K562 (cell line): ENCODE measurements around the gene GTPBP2. TPM values are rescaled to one million over a fixed set of nuclear protein-coding genes. Genes with fewer than 3 reads are reported as not detected.

Experiments used
- COPS2 ChIP-seq: fragments of 450-650 bp; conservative IDR thresholded peaks from 2 replicates; pipeline ENCODE4 v1.6.1; 2016; ENCODE audit warnings: mild to moderate bottlenecking, moderate library complexity
- DIDO1 ChIP-seq: fragments of 450-650 bp; IDR thresholded peaks from 2 replicates; pipeline ENCODE4 v1.6.1; 2016; ENCODE audit warnings: low read depth, missing biosample characterization, missing genetic modification characterization
- ETV1 ChIP-seq: fragments of 450-650 bp; conservative IDR thresholded peaks from 2 replicates; pipeline ENCODE4 v1.6.1; 2016; ENCODE audit warnings: missing genetic modification characterization, control low read depth, low read depth, missing compliant biosample characterization
- FOXJ2 ChIP-seq: fragments of 200-800 bp; sonication (Bioruptor generic); IDR thresholded peaks from 2 replicates; pipeline ENCODE4 v1.6.1; 2016; ENCODE audit warnings: missing genetic modification characterization, missing compliant biosample characterization
- FOXJ3 ChIP-seq: sonication (generic); formaldehyde crosslinking; IDR thresholded peaks from 2 replicates; pipeline ENCODE4 v1.4.0; 2020; ENCODE audit warnings: mild to moderate bottlenecking, missing genetic modification reagents
- KHSRP ChIP-seq: fragments of 450-650 bp; IDR thresholded peaks from 2 replicates; pipeline ENCODE4 v1.6.1; 2017
- MCM3 ChIP-seq: fragments of 450-650 bp; IDR thresholded peaks from 2 replicates; pipeline ENCODE4 v1.6.1; 2016
- MITF ChIP-seq: IDR thresholded peaks from 2 replicates; pipeline ENCODE4 v1.6.1; 2014; ENCODE audit warnings: antibody characterized with exemption
- NBN ChIP-seq: fragments of 450-650 bp; IDR thresholded peaks from 2 replicates; pipeline ENCODE4 v1.6.1; 2016; ENCODE audit warnings: low read depth, mild to moderate bottlenecking
- PHB ChIP-seq: fragments of 250-450 bp; sonication (Bioruptor Pico); IDR thresholded peaks from 2 replicates; pipeline ENCODE4 v1.5.0; 2021
- PKNOX1 ChIP-seq: fragments of 450-650 bp; IDR thresholded peaks from 2 replicates; pipeline ENCODE4 v1.6.1; 2016
- POLR3G ChIP-seq: IDR thresholded peaks from 2 replicates; pipeline ENCODE4 v1.6.1; 2011; ENCODE audit not compliant: insufficient read length, insufficient replicate concordance; ENCODE audit errors: extremely low read depth
- PTRF ChIP-seq: fragments of 450-650 bp; IDR thresholded peaks from 2 replicates; pipeline ENCODE4 v1.6.1; 2016; ENCODE audit warnings: mild to moderate bottlenecking, missing genetic modification characterization, missing compliant biosample characterization
- RBM25 ChIP-seq: fragments of 200-400 bp; formaldehyde crosslinking; IDR thresholded peaks from 2 replicates; pipeline ENCODE4 v1.6.1; 2018; ENCODE audit warnings: low read length, low read depth, moderate library complexity; ENCODE audit not compliant: severe bottlenecking
- RUNX1 ChIP-seq: sonication (generic); IDR thresholded peaks from 2 replicates; pipeline ENCODE4 v1.6.1; 2016; ENCODE audit warnings: antibody characterized with exemption, low read depth
- SMAD2 ChIP-seq: fragments of 150-350 bp; IDR thresholded peaks from 2 replicates; pipeline ENCODE4 v1.6.1; 2014; ENCODE audit warnings: low read depth, mild to moderate bottlenecking, low read length
- SNIP1 ChIP-seq: fragments of 450-650 bp; IDR thresholded peaks from 2 replicates; pipeline ENCODE4 v1.7.1; 2017; ENCODE audit warnings: low read depth, mild to moderate bottlenecking
- SRF ChIP-seq, 2 experiments: fragments of 250-450, 450-650 bp in 1 of 2; sonication (Bioruptor Pico) in 1 of 2; sonication (generic) in 1 of 2; formaldehyde crosslinking; IDR thresholded peaks; 2 replicates each; pipeline versions ENCODE4 v1.5.0 to v1.5.1; 2020 to 2022; ENCODE audit warnings: mild to moderate bottlenecking in 1 of 2, missing genetic modification reagents in 1 of 2
- TCF7 ChIP-seq: sonication (generic); IDR thresholded peaks from 2 replicates; pipeline ENCODE4 v1.6.1; 2016; ENCODE audit warnings: antibody characterized with exemption, borderline replicate concordance
- ZKSCAN8 ChIP-seq: fragments of 200-800 bp; sonication (Bioruptor generic); IDR thresholded peaks from 2 replicates; pipeline ENCODE4 v1.6.1; 2016; ENCODE audit warnings: missing genetic modification characterization, missing compliant biosample characterization
- ZNF23 ChIP-seq: fragments of 250-450 bp; sonication (Bioruptor Pico); IDR thresholded peaks from 2 replicates; pipeline ENCODE4 v1.4.0; 2020; ENCODE audit warnings: mild to moderate bottlenecking
- ZNF589 ChIP-seq: fragments of 200-800 bp; sonication (Bioruptor generic); IDR thresholded peaks from 2 replicates; pipeline ENCODE4 v1.6.1; 2016; ENCODE audit warnings: low read depth, missing genetic modification characterization, missing compliant biosample characterization
- ZNF644 ChIP-seq: fragments of 200-800 bp; sonication (Bioruptor generic); IDR thresholded peaks from 2 replicates; pipeline ENCODE4 v1.6.1; 2016; ENCODE audit warnings: low read depth, missing genetic modification characterization, missing compliant biosample characterization
- ZNF696 ChIP-seq: fragments of 250-450 bp; sonication (Bioruptor Pico); conservative IDR thresholded peaks from 2 replicates; pipeline ENCODE4 v1.4.0; 2020; ENCODE audit warnings: mild to moderate bottlenecking, moderate library complexity
- ZNF766 ChIP-seq: fragments of 200-800 bp; sonication (Bioruptor generic); conservative IDR thresholded peaks from 2 replicates; pipeline ENCODE4 v1.6.1; 2016; ENCODE audit warnings: missing genetic modification characterization, missing compliant biosample characterization
- polyA plus RNA-seq, 8 experiments: library from polyadenylated mRNA; depleted of rRNA in 4 of 8; stranded (reverse) in 5 of 8; unstranded in 3 of 8; fragments of >200 nt; fragmentation: Nextera tagmentation in 2 of 8; fragmentation: Illumina TruSeq in 1 of 8; extraction: Ambion mirVana in 2 of 8; extraction: Trizol in 1 of 8; gene quantifications; 2 replicates each; pipeline versions ENCODE4 v1.2.1 to v1.2.3, GENCODE V29; 2011 to 2014; ENCODE audit warnings: inconsistent platforms in 1 of 8, missing spikeins in 1 of 8
- total RNA-seq, 7 experiments: library from RNA; depleted of rRNA in 6 of 7; stranded (reverse); fragments of >200 nt in 6 of 7; fragmentation: Illumina TruSeq in 2 of 7; extraction: Trizol in 2 of 7; gene quantifications; 2 replicates each; pipeline versions ENCODE4 v1.2.1 to v1.2.3, GENCODE V29; 2011 to 2021; ENCODE audit warnings: low replicate concordance in 1 of 7
- TF ChIP-seq, protein P1 (sequence below): fragments of 450-650 bp; formaldehyde crosslinking; IDR thresholded peaks from 2 replicates; pipeline ENCODE4 v1.4.0; 2020; ENCODE audit warnings: mild to moderate bottlenecking, moderate library complexity

Gene GTPBP2
- total and polyA plus RNA-seq, 9 of the 15 experiments (the other 6 are each of a cell fraction or from before 2014, with no cell fraction given) = 48.4 to 196 (median 111) TPM

GRCh38 chr6:43630980-43631619 lies 2.0 kb upstream of the GTPBP2 start (continued):
- TF ChIP-seq RBM25 (peak; percentile 8), PKNOX1 (peak; percentile 98), ZNF644 (tag) (peak; percentile 96), ZNF23 (CRISPR knock-in tag) (no peak), KHSRP (peak; percentile 79), FOXJ2 (tag) (peak; percentile 29; the same call in 1 of the 2 replicates), ZNF589 (CRISPR knock-in tag) (peak; percentile 96), ZKSCAN8 (CRISPR knock-in tag) (peak; percentile 85), PHB (CRISPR knock-in tag) (no peak), SMAD2 (no peak), MITF (no peak), FOXJ3 (CRISPR knock-in tag) (no peak), SRF (CRISPR knock-in tag; IDR thresholded peaks at IDR 0.05) (peak in 1 of 2 experiments; percentile 40; a peak in 3 of 4 replicates), PTRF (tag) (peak; percentile 62; the same call in 1 of the 2 replicates), ZNF766 (CRISPR knock-in tag) (no peak), MCM3 (no peak), NBN (peak; percentile 99), POLR3G (no peak), RUNX1 (peak; percentile 83; the same call in 1 of the 2 replicates), ZNF696 (no peak), SNIP1 (no peak), TCF7 (no peak; the same call in 1 of the 2 replicates), ETV1 (tag) (peak; percentile 64), DIDO1 (tag) (no peak), COPS2 (no peak)
- TF ChIP-seq, protein P1, sequence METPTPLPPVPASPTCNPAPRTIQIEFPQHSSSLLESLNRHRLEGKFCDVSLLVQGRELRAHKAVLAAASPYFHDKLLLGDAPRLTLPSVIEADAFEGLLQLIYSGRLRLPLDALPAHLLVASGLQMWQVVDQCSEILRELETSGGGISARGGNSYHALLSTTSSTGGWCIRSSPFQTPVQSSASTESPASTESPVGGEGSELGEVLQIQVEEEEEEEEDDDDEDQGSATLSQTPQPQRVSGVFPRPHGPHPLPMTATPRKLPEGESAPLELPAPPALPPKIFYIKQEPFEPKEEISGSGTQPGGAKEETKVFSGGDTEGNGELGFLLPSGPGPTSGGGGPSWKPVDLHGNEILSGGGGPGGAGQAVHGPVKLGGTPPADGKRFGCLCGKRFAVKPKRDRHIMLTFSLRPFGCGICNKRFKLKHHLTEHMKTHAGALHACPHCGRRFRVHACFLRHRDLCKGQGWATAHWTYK = peak; percentile 97
